HCEC 1CT (cell line): Measurements from ENCODE around the gene POU6F1.
A peak's percentile ranks its signal among the peaks of the same experiment; 100 is the strongest.

ENCODE experiments used
- DNase-seq: peaks from one replicate; pipeline ENCODE4 v3.0.0-alpha.2; 2017

The POU6F1 gene

GRCh38 chr12:51196547-51196946 lies 21.3 kb downstream of the POU6F1 start:
- DNase-seq, result no peak

DNA sequence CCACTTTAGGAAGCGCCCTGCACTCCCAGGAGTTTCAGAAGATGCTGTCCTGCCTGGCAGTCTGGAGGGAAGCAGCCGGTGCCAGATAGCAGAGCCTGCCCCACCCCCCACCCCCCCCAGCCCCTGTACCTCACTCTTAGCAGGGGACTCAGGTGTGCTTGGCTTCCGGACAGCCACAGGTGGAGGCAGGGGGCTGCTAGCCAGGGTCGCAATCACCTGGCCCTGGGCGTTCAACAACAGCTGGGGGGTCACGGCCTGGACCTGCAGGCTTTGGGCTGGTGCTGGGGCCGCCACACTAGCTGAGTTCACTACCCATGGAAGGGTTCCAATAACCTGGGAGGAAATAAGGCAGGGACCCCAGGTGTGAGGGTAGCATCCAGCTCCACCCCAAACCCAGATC lies 22.0 kb downstream of the POU6F1 start:
- DNase-seq, result no peak

GRCh38 chr12:51192284-51192671 lies 25.6 kb downstream of the POU6F1 start:
- no peak for DNase-seq

DNA sequence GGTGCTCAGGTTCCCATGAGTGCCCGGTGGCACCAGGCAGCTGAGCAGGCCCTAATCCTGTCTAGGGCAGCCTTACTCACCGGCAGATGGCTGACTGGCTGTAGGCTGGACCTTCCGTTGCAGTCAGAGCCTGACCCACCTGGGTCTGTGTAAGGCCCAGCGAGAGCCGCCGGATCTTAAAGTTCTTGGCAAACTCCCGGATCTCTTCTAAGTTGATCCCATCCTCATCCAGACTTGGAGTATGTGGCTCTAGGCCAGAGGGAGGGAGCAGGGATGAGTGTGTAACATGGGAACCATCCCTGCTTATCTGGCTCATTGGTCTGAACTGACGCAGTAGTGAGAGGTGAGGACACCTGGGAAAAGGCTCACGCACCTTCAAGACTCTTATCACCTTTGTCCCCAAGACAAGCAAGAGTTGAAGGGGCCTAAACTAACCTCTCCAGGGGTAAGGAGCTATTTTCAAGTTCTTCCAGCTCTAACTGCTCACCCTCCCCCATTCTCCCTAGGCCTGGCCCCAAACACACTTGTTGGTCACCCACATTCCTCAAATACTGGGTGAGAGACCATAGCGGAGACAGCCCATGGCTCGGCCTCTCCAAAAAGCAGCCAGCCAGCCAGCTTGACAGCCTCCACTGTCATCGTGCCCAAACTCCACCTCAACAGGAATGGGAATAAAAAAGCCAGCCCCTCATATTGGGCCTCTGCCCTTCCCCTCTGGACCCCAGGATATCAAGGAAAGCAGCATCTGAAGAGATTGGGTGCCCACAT lies 26.2 kb downstream of the POU6F1 start:
- no peak for DNase-seq

DNA sequence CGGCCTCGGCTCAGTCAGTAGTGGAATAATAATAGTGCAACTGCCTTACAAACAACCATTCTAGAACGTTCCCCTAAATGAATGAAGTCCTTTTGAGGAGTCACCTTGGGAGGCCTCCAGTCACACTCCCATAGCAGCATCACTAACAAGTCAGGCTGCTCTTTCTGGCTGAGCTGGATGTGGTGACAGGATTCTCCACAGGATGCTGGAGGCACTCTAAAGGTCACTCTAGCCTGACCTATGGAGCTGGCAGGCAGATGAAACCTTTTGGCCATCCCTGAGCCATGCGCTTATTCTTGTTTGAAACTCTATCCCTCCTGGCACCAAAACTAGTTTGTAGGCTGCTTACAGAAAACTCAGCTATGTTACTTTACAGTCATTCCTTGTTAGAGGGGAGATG lies 27.0 kb downstream of the POU6F1 start:
- DNase-seq, result no peak

- no peak for DNase-seq
These were observed 28.0 kb downstream of the POU6F1 start for GRCh38 chr12:51189790-51190355.

DNA sequence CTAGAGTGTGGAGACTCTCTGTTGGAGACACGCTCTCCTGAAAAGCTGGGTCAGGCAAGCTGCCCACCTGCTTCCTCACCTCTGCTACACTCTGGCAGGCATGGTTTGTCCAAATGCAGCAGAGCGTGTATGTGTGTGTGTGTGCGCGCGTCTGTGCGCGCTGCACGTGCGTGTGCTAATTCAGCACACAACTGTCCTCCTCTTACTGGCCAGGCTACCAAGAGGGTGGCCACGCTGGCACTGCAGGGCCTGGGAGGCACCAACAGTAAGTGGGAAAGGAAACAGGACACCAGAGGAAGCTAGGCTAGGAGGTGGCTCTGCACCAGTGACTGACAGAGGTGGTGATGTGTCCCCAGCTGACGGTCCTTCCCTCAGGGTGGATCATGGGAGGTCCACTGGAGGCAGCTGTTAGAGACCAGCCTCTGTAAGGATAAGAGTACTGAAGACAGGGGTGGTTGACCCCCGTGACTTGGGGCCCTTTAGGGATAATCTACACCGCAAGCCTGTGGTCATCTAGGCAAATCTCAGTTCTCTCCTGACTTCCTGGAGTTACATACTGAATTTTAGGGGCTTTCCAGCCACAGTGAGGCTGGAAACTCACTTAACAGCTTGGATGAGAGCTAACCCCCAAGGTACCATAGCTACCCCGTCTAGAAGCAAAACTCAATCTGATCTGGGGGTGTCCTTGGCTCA lies 29.4 kb downstream of the POU6F1 start:
- DNase-seq, result no peak

- DNase-seq, result no peak
These were observed 30.4 kb downstream of the POU6F1 start for GRCh38 chr12:51187370-51187987.

DNA sequence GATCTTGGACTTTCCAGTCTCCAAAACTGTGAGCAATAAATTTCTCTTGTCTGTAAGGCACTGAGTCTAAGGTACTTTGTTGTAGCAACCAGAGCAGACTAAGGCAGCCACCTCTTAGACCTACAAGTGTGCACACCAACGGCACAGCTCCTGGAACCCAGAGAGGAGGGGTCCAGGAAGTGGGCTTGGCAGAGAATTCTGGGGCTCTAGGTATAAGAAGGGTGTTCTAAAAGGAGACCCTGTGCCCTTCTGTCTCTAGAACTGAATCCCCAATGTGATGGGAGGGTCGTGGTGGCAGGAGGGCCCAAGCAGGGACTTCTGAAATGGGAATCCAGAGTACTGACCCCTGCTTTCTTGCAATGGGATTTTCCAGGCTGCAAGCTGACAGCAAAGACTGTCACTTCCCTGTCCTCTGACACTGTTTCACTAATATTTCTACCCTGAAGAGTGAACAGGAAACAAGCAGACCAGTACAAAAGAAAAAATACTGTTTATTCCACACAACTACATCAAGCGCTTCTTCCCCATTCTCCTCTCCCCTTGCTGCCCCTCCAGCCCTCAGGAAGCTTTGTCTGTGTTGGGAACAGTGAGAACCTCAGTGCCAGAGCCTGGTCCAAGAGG lies 31.3 kb downstream of the POU6F1 start:
- no peak for DNase-seq

GRCh38 chr12:51185171-51185717 lies 32.6 kb downstream of the POU6F1 start:
- no peak for DNase-seq

GRCh38 chr12:51183816-51184215 lies 34.0 kb downstream of the POU6F1 start:
- no peak for DNase-seq

GRCh38 chr12:51183349-51183748 lies 34.5 kb downstream of the POU6F1 start:
- no peak for DNase-seq

- DNase-seq, result no peak
These were observed 36.3 kb downstream of the POU6F1 start for GRCh38 chr12:51181558-51181957.

DNA sequence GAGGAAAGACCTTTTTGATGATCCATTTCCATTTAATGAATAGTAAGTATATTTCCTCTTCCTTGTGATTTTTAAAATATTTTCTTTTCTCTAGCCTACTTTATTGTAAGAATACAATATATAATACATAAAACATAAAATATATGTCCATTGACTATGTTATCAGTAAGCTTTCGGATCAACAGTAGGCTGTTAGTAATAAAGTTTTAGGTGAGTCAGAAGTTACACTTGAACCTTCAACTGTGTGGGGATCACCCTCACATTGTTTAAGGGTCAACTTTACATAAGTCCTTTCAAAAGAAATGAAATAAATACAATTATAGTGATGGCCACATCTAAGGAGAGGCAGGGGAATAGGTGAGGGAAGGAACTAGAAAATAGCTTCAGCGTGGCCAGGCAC lies 40.0 kb downstream of the POU6F1 start:
- no peak for DNase-seq

DNA sequence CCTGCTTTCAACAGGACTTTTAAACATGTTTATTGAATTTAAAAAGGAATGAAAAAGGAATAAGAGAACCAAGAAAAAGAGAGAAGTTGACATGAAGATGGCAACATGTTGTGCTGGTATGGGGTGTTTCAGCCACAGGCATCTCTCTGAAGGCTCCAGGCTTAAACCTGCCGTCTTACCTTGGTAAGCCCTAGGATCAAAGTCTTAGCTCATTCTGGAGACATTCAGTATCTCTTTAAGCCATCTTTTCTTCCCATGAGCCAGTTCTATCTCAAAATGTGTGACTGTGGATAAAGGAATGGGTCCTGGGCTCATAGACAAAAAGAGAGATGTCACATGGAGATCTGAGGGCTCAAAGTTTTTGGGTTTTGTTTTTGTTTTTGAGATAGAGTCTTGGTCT lies 43.4 kb downstream of the POU6F1 start:
- DNase-seq, result no peak

DNA sequence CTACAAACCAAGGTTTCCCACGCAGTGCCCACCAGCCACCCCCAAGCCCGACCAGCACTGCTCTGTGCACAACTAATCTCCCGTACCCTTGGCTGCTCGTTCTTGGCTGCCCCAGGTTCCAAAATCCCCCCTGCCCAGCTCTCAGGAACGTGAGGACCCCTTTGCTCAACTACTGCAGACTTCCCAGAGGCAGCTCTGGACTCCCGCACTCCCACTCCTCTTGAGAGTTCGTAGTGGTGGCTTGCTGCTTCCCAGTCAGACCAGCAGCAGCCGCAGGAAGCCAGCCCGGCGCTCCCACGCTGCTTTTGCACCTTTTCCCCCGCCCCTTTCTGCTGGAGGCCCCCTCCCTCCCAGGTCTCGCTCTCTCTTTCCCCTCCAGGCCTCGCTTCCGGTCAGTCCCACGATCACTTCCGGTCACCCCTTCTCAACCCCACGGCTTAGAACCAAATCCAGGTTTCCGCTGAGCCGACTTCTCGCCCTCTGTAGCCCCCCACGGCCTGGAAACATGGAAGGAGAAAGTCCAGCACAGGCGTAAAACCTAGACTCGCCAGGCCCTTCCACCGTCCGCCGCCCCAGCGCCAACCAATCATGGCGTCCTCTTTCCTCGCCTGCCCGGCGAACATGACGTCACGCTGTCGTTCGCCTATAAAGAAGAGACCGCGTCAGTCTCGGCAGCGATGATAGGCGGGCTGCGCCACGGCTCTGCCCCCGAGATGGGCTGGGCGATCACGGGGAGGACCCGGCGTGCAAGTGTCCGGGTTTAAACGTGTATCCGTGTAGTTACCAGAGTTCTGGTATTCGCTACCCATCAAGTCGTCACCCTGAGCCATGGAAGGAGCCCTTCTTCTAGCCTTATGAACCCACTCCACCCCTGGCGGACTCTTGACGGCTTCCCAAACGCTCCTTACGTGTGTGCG lies 45.1 kb downstream of the POU6F1 start, which contains the start of gene TFCP2:
TSS of gene TFCP2 (minus strand) at position 621 of the 917 bp plus-strand sequence. CDS start 713 bp downstream, outside the sequence.
- peak; percentile 98 for DNase-seq

GRCh38 chr12:51171884-51172514 lies 45.9 kb downstream of the POU6F1 start:
- peak; percentile 8 for DNase-seq

GRCh38 chr12:51163795-51164194 lies 54.1 kb downstream of the POU6F1 start:
- DNase-seq, result no peak

GRCh38 chr12:51162217-51162616 lies 55.6 kb downstream of the POU6F1 start:
- DNase-seq, result no peak

- no peak for DNase-seq
These were observed 56.9 kb downstream of the POU6F1 start for GRCh38 chr12:51160814-51161459.
